Mesenchymal stem cell (in vitro differentiated cells and primary cell): ENCODE measurements around the gene NT5C1B.

Source experiments
- DNase-seq: peaks from one replicate; pipeline ENCODE4 v3.0.0-alpha.2; 2013
- H2AFZ ChIP-seq: one replicate; pipeline ENCODE4 v1.6.1; 2013; ENCODE audit warnings: low read depth, mild to moderate bottlenecking, control low read depth, inconsistent platforms, low read length, moderate library complexity
- H2AK5ac ChIP-seq: 2 replicates; pipeline ENCODE4 v1.6.1; 2013; ENCODE audit warnings: low read length, moderate library complexity, mild to moderate bottlenecking, inconsistent platforms; ENCODE audit not compliant: severe bottlenecking
- H2BK120ac ChIP-seq: one replicate; pipeline ENCODE4 v1.6.1; 2013; ENCODE audit warnings: low read depth, mild to moderate bottlenecking, inconsistent platforms, low read length, moderate library complexity
- H2BK12ac ChIP-seq, 2 experiments: one replicate each; pipeline ENCODE4 v1.6.1; 2013; ENCODE audit warnings: inconsistent platforms in 2 of 2, low read length in 2 of 2, mild to moderate bottlenecking in 2 of 2, moderate library complexity in 2 of 2, control low read depth in 1 of 2
- H2BK15ac ChIP-seq: one replicate; pipeline ENCODE4 v1.6.1; 2013; ENCODE audit warnings: mild to moderate bottlenecking, low read depth, inconsistent platforms; ENCODE audit not compliant: poor library complexity, severe bottlenecking
- H2BK5ac ChIP-seq: 2 replicates; pipeline ENCODE4 v1.6.1; 2013; ENCODE audit warnings: low read depth, mild to moderate bottlenecking, low read length, control low read depth, inconsistent platforms; ENCODE audit not compliant: poor library complexity, severe bottlenecking
- H3K14ac ChIP-seq, 2 experiments: one replicate each; pipeline ENCODE4 v1.6.1; 2013; ENCODE audit warnings: inconsistent platforms in 2 of 2, low read length in 2 of 2, control low read depth in 1 of 2, mild to moderate bottlenecking in 1 of 2, moderate library complexity in 1 of 2
- H3K18ac ChIP-seq, 2 experiments: one replicate each; pipeline ENCODE4 v1.6.1; 2013; ENCODE audit warnings: inconsistent platforms in 2 of 2, low read length in 2 of 2, control low read depth in 1 of 2, low read depth in 1 of 2, mild to moderate bottlenecking in 1 of 2
- H3K23ac ChIP-seq, 2 experiments: one replicate each; pipeline ENCODE4 v1.6.1; 2013; ENCODE audit warnings: inconsistent platforms in 2 of 2, low read length in 2 of 2, mild to moderate bottlenecking in 2 of 2, moderate library complexity in 2 of 2, control low read depth in 1 of 2
- H3K27ac ChIP-seq: 2 replicates; pipeline ENCODE4 v1.5.1; 2013; ENCODE audit warnings: mild to moderate bottlenecking, moderate library complexity, low read length, control low read depth, inconsistent platforms; ENCODE audit not compliant: poor library complexity, severe bottlenecking
- H3K27me3 ChIP-seq, 2 experiments: 2 replicates each; pipeline versions ENCODE4 v1.6.1 to v1.7.0; 2013; ENCODE audit warnings: low read length in 2 of 2, mild to moderate bottlenecking in 2 of 2, moderate library complexity in 2 of 2, control low read depth in 1 of 2, inconsistent platforms in 1 of 2; ENCODE audit not compliant: control insufficient read depth in 1 of 2, insufficient read depth in 1 of 2
- H3K36me3 ChIP-seq, 2 experiments: 2 replicates each; pipeline versions ENCODE4 v1.6.1 to v1.7.0; 2013; ENCODE audit warnings: low read length in 2 of 2, control low read depth in 1 of 2, inconsistent platforms in 1 of 2, low read depth in 1 of 2, mild to moderate bottlenecking in 1 of 2; ENCODE audit not compliant: insufficient read depth in 2 of 2, control insufficient read depth in 1 of 2
- H3K4ac ChIP-seq, 2 experiments: one replicate each; pipeline ENCODE4 v1.6.1; 2013; ENCODE audit warnings: inconsistent platforms in 2 of 2, low read length in 2 of 2, mild to moderate bottlenecking in 2 of 2, moderate library complexity in 2 of 2, control low read depth in 1 of 2, low read depth in 1 of 2
- H3K4me1 ChIP-seq: 2 replicates; pipeline ENCODE4 v1.6.1; 2013; ENCODE audit warnings: low read depth, low read length, control low read depth; ENCODE audit not compliant: control insufficient read depth, insufficient read depth
- H3K4me2 ChIP-seq: 2 replicates; pipeline ENCODE4 v1.6.1; 2013; ENCODE audit warnings: low read length, mild to moderate bottlenecking, inconsistent platforms; ENCODE audit not compliant: poor library complexity, severe bottlenecking
- H3K4me3 ChIP-seq, 2 experiments: 2 replicates each; pipeline versions ENCODE4 v1.5.1 to v1.7.0; 2013; ENCODE audit warnings: low read length in 2 of 2, mild to moderate bottlenecking in 2 of 2, control low read depth in 1 of 2, low read depth in 1 of 2; ENCODE audit not compliant: insufficient read depth in 1 of 2
- H3K79me1 ChIP-seq: replicated peaks from 2 replicates; pipeline ENCODE4 v1.6.1; 2013; ENCODE audit warnings: mild to moderate bottlenecking, control low read depth, low read length, inconsistent platforms; ENCODE audit not compliant: poor library complexity, severe bottlenecking
- H3K9ac ChIP-seq: 2 replicates; pipeline ENCODE4 v1.7.0; 2013; ENCODE audit warnings: mild to moderate bottlenecking, low read length, moderate library complexity
- H3K9me3 ChIP-seq: 2 replicates; pipeline ENCODE4 v1.7.0; 2013; ENCODE audit warnings: mild to moderate bottlenecking, low read length; ENCODE audit not compliant: control insufficient read depth
- H4K8ac ChIP-seq: one replicate; pipeline ENCODE4 v1.6.1; 2013; ENCODE audit warnings: inconsistent platforms, mild to moderate bottlenecking, low read length, moderate library complexity
- H4K91ac ChIP-seq: one replicate; pipeline ENCODE4 v1.6.1; 2013; ENCODE audit warnings: mild to moderate bottlenecking, low read length, inconsistent platforms
- WGBS: methylation state at CpG from one replicate; pipeline ENCODE4 v1.1.7; 2013; ENCODE audit warnings: mixed read lengths; 5-methylcytosine and 5-hydroxymethylcytosine counted together

NT5C1B gene

GRCh38 chr2:18610651-18611050 is 21.3 kb upstream of the NT5C1B start:
- Histone ChIP-seq H3K4ac (no peak overlapping the region), H4K91ac (no peak overlapping the region), H3K9me3 (no peaks in the 10 kb centered on the region), H3K36me3 (no peaks in the 10 kb centered on the region), H3K18ac (no peak overlapping the region), H3K27ac (no peak overlapping the region), H3K9ac (no peak overlapping the region), H3K14ac (no peak overlapping the region), H2AK5ac (no peak overlapping the region), H3K4me3 (no peak overlapping the region), H2BK120ac (no peak overlapping the region), H2BK12ac (no peak overlapping the region), H4K8ac (no peak overlapping the region), H2BK15ac (no peak overlapping the region), H3K4me1 (no peaks in the 10 kb centered on the region), H2AFZ (no peak overlapping the region), H3K27me3 (peaks cover 0 to 3% of the 10 kb centered on the region in 2 experiments), H2BK5ac (no peak overlapping the region), H3K79me1 (no peaks in the 10 kb centered on the region), H3K23ac (no peak overlapping the region), H3K4me2 (no peak overlapping the region)
- no peak for DNase-seq
- 96% methylated on average over 1 of the region's 1 CpG for WGBS

- H3K9me3 ChIP-seq = no peaks in the 10 kb centered on the region
- H3K23ac ChIP-seq = no peak overlapping the region
- no peaks in the 10 kb centered on the region for H3K4me1 ChIP-seq
- no peak overlapping the region for H2BK120ac ChIP-seq
- no peak overlapping the region for H3K14ac ChIP-seq
- no peak overlapping the region for H3K18ac ChIP-seq
- no peak overlapping the region for H3K4me2 ChIP-seq
- WGBS = 86% methylated on average over 1 of the region's 1 CpG
- no peak overlapping the region for H4K8ac ChIP-seq
- no peak overlapping the region for H3K9ac ChIP-seq
- no peak overlapping the region for H2AK5ac ChIP-seq
- H3K4me3 ChIP-seq = no peak overlapping the region
- peaks cover 0 to 3% of the 10 kb centered on the region in 2 experiments for H3K27me3 ChIP-seq
- H3K27ac ChIP-seq = no peak overlapping the region
- H2BK5ac ChIP-seq = no peak overlapping the region
- H3K36me3 ChIP-seq = no peaks in the 10 kb centered on the region
- H2AFZ ChIP-seq = no peak overlapping the region
- H2BK15ac ChIP-seq = no peak overlapping the region
- no peak overlapping the region for H2BK12ac ChIP-seq
- no peak overlapping the region for H4K91ac ChIP-seq
- no peak for DNase-seq
- no peak overlapping the region for H3K4ac ChIP-seq
- no peaks in the 10 kb centered on the region for H3K79me1 ChIP-seq
Observed at GRCh38 chr2:18610090-18610489, 20.7 kb upstream of the NT5C1B start.

DNA sequence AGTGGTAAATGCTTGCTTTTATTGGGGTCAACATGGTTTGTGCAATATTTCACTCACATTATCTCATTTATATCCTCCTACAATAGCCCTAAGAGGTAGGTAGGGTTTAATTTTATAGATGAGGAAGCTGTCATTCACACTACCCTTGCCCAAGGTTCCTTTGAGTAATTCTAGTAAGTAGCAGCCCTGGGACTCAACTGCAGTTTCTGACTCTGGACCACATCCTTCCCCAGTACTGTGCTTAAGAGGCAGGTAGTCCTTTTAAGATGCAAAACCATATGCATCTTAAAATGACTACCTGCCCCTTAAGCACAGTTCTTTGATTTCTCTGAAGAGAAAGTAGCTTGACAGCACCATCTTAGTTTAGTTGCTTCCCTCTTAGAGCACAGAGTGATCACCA is 15.7 kb upstream of the NT5C1B start:
- Histone ChIP-seq H2AK5ac (no peak overlapping the region), H3K4me2 (no peak overlapping the region), H3K4me3 (no peak overlapping the region), H3K23ac (no peak overlapping the region), H4K8ac (no peak overlapping the region), H3K36me3 (no peaks in the 10 kb centered on the region), H3K79me1 (no peaks in the 10 kb centered on the region), H2BK12ac (no peak overlapping the region), H2BK120ac (no peak overlapping the region), H3K14ac (no peak overlapping the region), H3K18ac (no peak overlapping the region), H3K4ac (no peak overlapping the region), H3K27me3 (peaks cover 0 to 3% of the 10 kb centered on the region in 2 experiments), H3K9ac (no peak overlapping the region), H2BK5ac (no peak overlapping the region), H3K9me3 (no peaks in the 10 kb centered on the region), H3K27ac (no peak overlapping the region), H4K91ac (no peak overlapping the region), H2AFZ (no peak overlapping the region), H3K4me1 (no peaks in the 10 kb centered on the region), H2BK15ac (no peak overlapping the region)
- DNase-seq = no peak

DNA sequence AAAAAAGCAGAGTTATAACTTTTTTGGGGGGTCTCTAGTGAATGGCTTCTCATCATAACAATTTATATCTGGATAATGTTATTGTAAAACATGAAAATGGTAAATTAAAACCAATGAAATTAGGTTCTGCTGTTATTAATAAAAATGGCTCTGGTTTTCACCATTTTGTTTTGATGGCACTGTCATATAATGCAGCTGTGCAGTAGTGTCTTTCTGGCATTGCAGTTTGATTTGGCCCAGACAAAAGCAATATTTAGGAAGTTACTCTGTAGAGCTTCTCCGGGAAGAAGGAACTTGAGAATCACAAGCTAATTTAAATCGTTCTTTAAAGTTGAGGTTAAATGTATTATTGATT is 15.1 kb upstream of the NT5C1B start:
- Histone ChIP-seq H2BK5ac (no peak overlapping the region), H3K4me1 (no peaks in the 10 kb centered on the region), H3K18ac (no peak overlapping the region), H3K36me3 (no peaks in the 10 kb centered on the region), H2AK5ac (no peak overlapping the region), H3K9me3 (no peaks in the 10 kb centered on the region), H4K8ac (no peak overlapping the region), H3K14ac (no peak overlapping the region), H3K27me3 (peaks cover 0 to 3% of the 10 kb centered on the region in 2 experiments), H3K27ac (no peak overlapping the region), H3K79me1 (no peaks in the 10 kb centered on the region), H3K4me3 (no peak overlapping the region), H3K23ac (no peak overlapping the region), H3K9ac (no peak overlapping the region), H2BK15ac (no peak overlapping the region), H3K4me2 (no peak overlapping the region), H2AFZ (no peak overlapping the region), H2BK120ac (no peak overlapping the region), H4K91ac (no peak overlapping the region), H2BK12ac (no peak overlapping the region), H3K4ac (no peak overlapping the region)
- no peak for DNase-seq
- 100% methylated on average over 1 of the region's 2 CpGs for WGBS
